Neural progenitor cell (in vitro differentiated cells): ENCODE data around the gene CERT1. TPM values are rescaled to one million over a fixed set of nuclear protein-coding genes. Genes with fewer than 3 reads are reported as not detected.

Experiments
- DNase-seq: peaks from one replicate; pipeline ENCODE4 v3.0.0-alpha.2; 2016; ENCODE audit warnings: low spot score
- H2AFZ ChIP-seq: fragments of 200-600 bp; sonication (generic); replicated peaks from 2 replicates; pipeline ENCODE4 v1.6.1; 2016; ENCODE audit warnings: antibody characterized with exemption
- H3F3A ChIP-seq: fragments of 200-600 bp; sonication (generic); 2 replicates; pipeline ENCODE4 v1.6.1; 2016; ENCODE audit warnings: antibody characterized with exemption, low read depth
- H3K27ac ChIP-seq: fragments of 200-600 bp; sonication (generic); 2 replicates; pipeline ENCODE4 v1.5.1; 2016; ENCODE audit warnings: mild to moderate bottlenecking
- H3K27me3 ChIP-seq: fragments of 200-600 bp; sonication (generic); 2 replicates; pipeline ENCODE4 v1.6.1; 2016; ENCODE audit warnings: mild to moderate bottlenecking, moderate library complexity
- H3K36me3 ChIP-seq: fragments of 200-600 bp; sonication (generic); 2 replicates; pipeline ENCODE4 v1.5.1; 2016
- H3K4me1 ChIP-seq: fragments of 200-600 bp; sonication (generic); 2 replicates; pipeline ENCODE4 v1.6.1; 2016; ENCODE audit warnings: mixed run types
- H3K4me2 ChIP-seq: fragments of 200-600 bp; sonication (generic); 2 replicates; pipeline ENCODE4 v1.6.1; 2016
- H3K4me3 ChIP-seq: fragments of 200-600 bp; sonication (generic); 2 replicates; pipeline ENCODE4 v1.5.1; 2016
- H3K79me2 ChIP-seq: fragments of 200-600 bp; sonication (generic); 2 replicates; pipeline ENCODE4 v1.6.1; 2016; ENCODE audit warnings: low read depth
- H3K9ac ChIP-seq: fragments of 200-600 bp; sonication (generic); 2 replicates; pipeline ENCODE4 v1.6.1; 2016
- H3K9me3 ChIP-seq: fragments of 200-600 bp; sonication (generic); 2 replicates; pipeline ENCODE4 v1.5.1; 2016; ENCODE audit warnings: low read depth
- H4K20me1 ChIP-seq: fragments of 200-600 bp; sonication (generic); 2 replicates; pipeline ENCODE4 v1.6.1; 2016; ENCODE audit warnings: low read depth
- H3K27ac Mint-ChIP-seq: 3 replicates; pipeline ENCODE4 v1.8.0; 2021; ENCODE audit warnings: mixed read lengths
- H3K27me3 Mint-ChIP-seq: 2 replicates; pipeline ENCODE4 v1.8.0; 2022; ENCODE audit warnings: low read depth, mild to moderate bottlenecking, inconsistent platforms, moderate library complexity, mixed read lengths; ENCODE audit not compliant: insufficient read depth
- H3K36me3 Mint-ChIP-seq: 3 replicates; pipeline ENCODE4 v1.8.0; 2021; ENCODE audit warnings: mixed read lengths
- H3K4me1 Mint-ChIP-seq: 3 replicates; pipeline ENCODE4 v1.8.0; 2021; ENCODE audit warnings: mixed read lengths
- H3K4me3 Mint-ChIP-seq: 3 replicates; pipeline ENCODE4 v1.8.0; 2021; ENCODE audit warnings: mild to moderate bottlenecking, moderate library complexity, mixed read lengths
- H3K9me3 Mint-ChIP-seq: 3 replicates; pipeline ENCODE4 v1.8.0; 2020; ENCODE audit warnings: mixed read lengths
- CTCF ChIP-seq: fragments of 200-600 bp; sonication (generic); IDR thresholded peaks from 2 replicates; pipeline ENCODE4 v1.5.1; 2017; ENCODE audit warnings: antibody characterized with exemption, mild to moderate bottlenecking
- EZH2 ChIP-seq: fragments of 200-600 bp; sonication (generic); IDR thresholded peaks from 2 replicates; pipeline ENCODE4 v1.6.1; 2017; ENCODE audit warnings: antibody characterized with exemption, mild to moderate bottlenecking, moderate library complexity
- EZH2phosphoT487 ChIP-seq: fragments of 200-600 bp; sonication (generic); IDR thresholded peaks from 2 replicates; pipeline ENCODE4 v1.6.1; 2017; ENCODE audit warnings: antibody characterized with exemption
- total RNA-seq: library from RNA; depleted of rRNA; stranded (reverse); fragments of >200 nt; gene quantifications from 2 replicates; pipeline ENCODE4 v1.2.3, GENCODE V29; 2015; ENCODE audit warnings: low replicate concordance

Gene CERT1
- total RNA-seq, 1 donor from 2014 or later: 50.4 TPM

- Histone ChIP-seq H3K4me1 (peaks cover 16% of the 10 kb centered on the region), H3K4me2 (no peak overlapping the region), H3K27ac (no peak overlapping the region), H3K9ac (no peak overlapping the region), H3K27me3 (no peaks in the 10 kb centered on the region), H3K36me3 (no peaks in the 10 kb centered on the region), H2AFZ (no peak overlapping the region), H3K4me3 (no peak overlapping the region), H3F3A (peaks cover 1% of the 10 kb centered on the region), H3K79me2 (peaks cover 32% of the 10 kb centered on the region), H4K20me1 (peaks cover 36% of the 10 kb centered on the region), H3K9me3 (no peaks in the 10 kb centered on the region)
- peaks cover 12% of the 10 kb centered on the region for H3K9me3 Mint-ChIP-seq
- no peak overlapping the region for H3K27ac Mint-ChIP-seq
- peaks cover 3% of the 10 kb centered on the region for H3K27me3 Mint-ChIP-seq
- DNase-seq: no peak
- no peak for TF ChIP-seq CTCF
- TF ChIP-seq EZH2: no peak
- peaks cover 28% of the 10 kb centered on the region for H3K36me3 Mint-ChIP-seq
- H3K4me3 Mint-ChIP-seq: no peak overlapping the region
- peaks cover 24% of the 10 kb centered on the region for H3K4me1 Mint-ChIP-seq
These were observed 49.8 kb downstream of the CERT1 start for GRCh38 chr5:75461679-75462078.

DNA sequence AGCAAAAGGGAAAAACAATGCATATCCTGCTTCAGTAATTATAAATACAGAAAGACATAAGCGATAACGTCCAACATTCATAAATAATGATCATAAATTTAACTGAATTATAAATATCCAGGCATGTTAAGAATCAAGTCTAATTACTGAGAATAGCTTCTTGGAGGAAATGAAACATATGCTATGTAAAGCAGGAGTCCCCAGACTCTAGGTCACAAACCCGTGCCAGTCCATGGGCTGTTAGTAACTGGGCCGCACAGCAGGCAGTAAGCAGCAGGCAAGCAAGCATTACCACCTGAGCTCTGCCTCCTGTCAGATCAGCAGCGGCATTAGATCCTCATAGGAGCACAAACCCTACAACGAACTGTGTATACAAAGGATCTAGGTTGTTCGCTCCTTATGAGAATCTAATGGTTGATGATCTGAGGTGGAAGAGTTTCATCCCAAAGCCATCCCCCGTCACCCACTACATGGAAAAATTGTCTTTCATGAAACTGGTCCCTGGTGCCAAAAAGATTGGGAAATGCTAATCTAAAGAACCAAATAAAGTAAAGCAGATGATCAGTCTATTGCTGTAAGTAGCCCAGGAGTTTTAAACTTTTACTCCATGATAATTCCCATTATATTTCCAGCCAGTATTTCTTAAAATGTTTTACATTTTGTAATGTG, 50.4 kb downstream of the CERT1 start:
- Mint-ChIP-seq H3K27ac (no peak overlapping the region), H3K27me3 (peaks cover 3% of the 10 kb centered on the region), H3K36me3 (peaks cover 28% of the 10 kb centered on the region), H3K9me3 (peaks cover 12% of the 10 kb centered on the region), H3K4me1 (peaks cover 18% of the 10 kb centered on the region), H3K4me3 (no peak overlapping the region)
- Histone ChIP-seq H3K27ac (no peak overlapping the region), H3K9me3 (no peaks in the 10 kb centered on the region), H3F3A (no peaks in the 10 kb centered on the region), H3K36me3 (no peaks in the 10 kb centered on the region), H3K4me2 (no peak overlapping the region), H4K20me1 (peaks cover 30% of the 10 kb centered on the region), H2AFZ (no peak overlapping the region), H3K27me3 (no peaks in the 10 kb centered on the region), H3K4me1 (peaks cover 11% of the 10 kb centered on the region), H3K79me2 (peaks cover 31% of the 10 kb centered on the region), H3K4me3 (no peak overlapping the region), H3K9ac (no peak overlapping the region)
- no peak for TF ChIP-seq CTCF
- no peak for DNase-seq

DNA sequence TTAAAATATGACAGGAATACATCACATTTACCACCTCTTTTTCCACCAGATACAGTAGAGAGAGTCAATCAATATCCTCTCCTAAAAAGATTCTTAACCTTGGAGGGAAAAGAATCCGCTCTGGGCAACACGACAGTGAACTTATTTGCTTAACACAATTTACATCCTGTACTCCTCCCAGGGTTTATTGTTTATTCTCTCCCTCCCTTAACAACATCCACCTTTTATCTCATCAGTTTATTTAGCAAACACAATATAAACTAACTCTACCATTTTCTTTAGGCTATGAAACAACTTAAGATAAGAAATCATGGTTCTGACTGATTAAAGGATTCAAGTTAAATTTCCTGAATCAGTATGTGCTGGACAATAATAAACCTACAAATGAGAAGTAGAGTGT, 50.9 kb downstream of the CERT1 start:
- no peak overlapping the region for H3K4me3 Mint-ChIP-seq

More for the DNA sequence above, 50.9 kb downstream of the CERT1 start:
- peaks cover 12% of the 10 kb centered on the region for H3K9me3 Mint-ChIP-seq
- H3K4me2 ChIP-seq: no peak overlapping the region
- peaks cover 13% of the 10 kb centered on the region for H3K4me1 Mint-ChIP-seq
- peaks cover 6% of the 10 kb centered on the region for H3K4me1 ChIP-seq
- H3K36me3 Mint-ChIP-seq: peaks cover 28% of the 10 kb centered on the region
- H3F3A ChIP-seq: no peaks in the 10 kb centered on the region
- H3K9ac ChIP-seq: no peak overlapping the region
- peaks cover 24% of the 10 kb centered on the region for H4K20me1 ChIP-seq
- no peak overlapping the region for H3K27ac ChIP-seq
- H3K79me2 ChIP-seq: peaks cover 26% of the 10 kb centered on the region
- no peak overlapping the region for H3K4me3 ChIP-seq
- TF ChIP-seq CTCF: no peak
- no peak for TF ChIP-seq EZH2phosphoT487
- no peak for TF ChIP-seq EZH2
- no peaks in the 10 kb centered on the region for H3K27me3 ChIP-seq
- no peaks in the 10 kb centered on the region for H3K9me3 ChIP-seq
- H3K27me3 Mint-ChIP-seq: peaks cover 3% of the 10 kb centered on the region
- H3K27ac Mint-ChIP-seq: no peak overlapping the region
- DNase-seq: no peak
- H2AFZ ChIP-seq: no peak overlapping the region
- H3K36me3 ChIP-seq: no peaks in the 10 kb centered on the region
